ENCODE data around the gene PTPRM. TPM values are rescaled to one million over a fixed set of nuclear protein-coding genes. Genes with fewer than 3 reads are reported as not detected.

PTPRM gene
- total and polyA plus RNA-seq, 2 donors = 60.9 to 112 TPM

DNA sequence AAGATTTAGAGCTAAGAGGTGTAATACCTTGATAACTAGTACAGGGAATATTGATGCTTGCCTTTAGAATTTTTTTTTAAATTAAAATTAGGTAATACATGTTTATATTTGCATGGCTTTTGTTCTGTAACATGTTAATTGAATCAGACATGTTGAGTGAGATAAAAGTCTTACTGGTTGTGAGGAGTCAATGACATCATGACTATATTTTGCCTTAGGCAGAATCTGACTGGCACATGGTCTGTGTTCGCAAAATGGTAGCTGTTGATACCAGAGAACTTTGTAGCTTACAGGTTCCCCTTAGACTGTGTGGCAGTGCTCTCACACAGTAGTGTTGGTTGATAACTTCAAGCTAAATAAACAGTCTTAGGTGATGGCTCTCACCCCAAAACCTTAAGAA, 199.7 kb downstream of the PTPRM start:
- H3K4me3 ChIP-seq (ENCODE audit: low read depth, low read length) = no peak overlapping the region
- no peak for DNase-seq (ENCODE audit: extremely low spot score)
- peaks cover 4% of the 10 kb centered on the region for H3K4me1 ChIP-seq (ENCODE audit: insufficient read depth)
- no peak overlapping the region for H3K27ac ChIP-seq (ENCODE audit: low read depth)
- H3K36me3 ChIP-seq (ENCODE audit: insufficient read depth) = no peaks in the 10 kb centered on the region
- 97% methylated on average over 1 of the region's 1 CpG for WGBS

GRCh38 chr18:7770908-7771307, 203.8 kb downstream of the PTPRM start:
- Histone ChIP-seq H3K27ac (ENCODE audit: low read depth) (no peak overlapping the region), H3K4me1 (ENCODE audit: insufficient read depth) (no peaks in the 10 kb centered on the region), H3K4me3 (ENCODE audit: low read depth, low read length) (no peak overlapping the region), H3K36me3 (ENCODE audit: insufficient read depth) (peaks cover 2% of the 10 kb centered on the region)
- 30% methylated on average over 4 of the region's 4 CpGs for WGBS
- no peak for DNase-seq (ENCODE audit: extremely low spot score)

- Histone ChIP-seq H3K27ac (ENCODE audit: low read depth) (no peak overlapping the region), H3K36me3 (ENCODE audit: insufficient read depth) (peaks cover 2% of the 10 kb centered on the region), H3K4me1 (ENCODE audit: insufficient read depth) (no peaks in the 10 kb centered on the region), H3K4me3 (ENCODE audit: low read depth, low read length) (no peak overlapping the region)
- DNase-seq (ENCODE audit: extremely low spot score) = no peak
Observed at GRCh38 chr18:7772510-7772888, 205.4 kb downstream of the PTPRM start.

DNA sequence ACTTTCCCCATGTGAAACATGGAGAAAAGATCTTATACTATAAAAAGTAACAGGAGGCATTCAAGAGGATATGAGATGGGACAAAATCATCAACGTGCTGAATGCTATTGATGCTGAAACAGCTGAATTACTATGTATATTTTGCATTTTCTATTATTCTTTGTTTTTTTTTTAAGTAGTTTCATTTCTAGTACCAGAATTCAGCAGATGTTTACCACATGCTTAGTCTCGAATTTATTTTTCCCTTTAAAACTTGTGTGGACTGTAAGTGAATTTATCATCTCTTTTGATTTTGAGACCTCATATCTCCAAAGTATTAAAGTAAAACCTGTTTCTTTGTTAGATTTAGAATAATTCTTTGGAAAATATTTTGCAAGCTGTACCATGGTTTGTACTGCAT, 205.8 kb downstream of the PTPRM start:
- WGBS = 63% methylated on average over 2 of the region's 2 CpGs
- no peak overlapping the region for H3K4me3 ChIP-seq (ENCODE audit: low read depth, low read length)
- H3K27ac ChIP-seq (ENCODE audit: low read depth) = no peak overlapping the region
- no peak for DNase-seq (ENCODE audit: extremely low spot score)
- H3K36me3 ChIP-seq (ENCODE audit: insufficient read depth) = peaks cover 2% of the 10 kb centered on the region
- no peaks in the 10 kb centered on the region for H3K4me1 ChIP-seq (ENCODE audit: insufficient read depth)

GRCh38 chr18:7775128-7775527, 208.0 kb downstream of the PTPRM start:
- Histone ChIP-seq H3K36me3 (ENCODE audit: insufficient read depth) (peaks cover 2% of the 10 kb centered on the region), H3K27ac (ENCODE audit: low read depth) (no peak overlapping the region), H3K4me3 (ENCODE audit: low read depth, low read length) (no peak overlapping the region), H3K4me1 (ENCODE audit: insufficient read depth) (no peaks in the 10 kb centered on the region)
- WGBS = 79% methylated on average over 4 of the region's 4 CpGs
- no peak for DNase-seq (ENCODE audit: extremely low spot score)

- 89% methylated on average over 2 of the region's 2 CpGs for WGBS
- H3K36me3 ChIP-seq (ENCODE audit: insufficient read depth) = peaks cover 2% of the 10 kb centered on the region
- no peak for DNase-seq (ENCODE audit: extremely low spot score)
- no peaks in the 10 kb centered on the region for H3K4me1 ChIP-seq (ENCODE audit: insufficient read depth)
- H3K27ac ChIP-seq (ENCODE audit: low read depth) = no peak overlapping the region
- H3K4me3 ChIP-seq (ENCODE audit: low read depth, low read length) = no peak overlapping the region
Observed at GRCh38 chr18:7775843-7776242, 208.7 kb downstream of the PTPRM start.

- no peaks in the 10 kb centered on the region for H3K4me1 ChIP-seq (ENCODE audit: insufficient read depth)
- H3K27ac ChIP-seq (ENCODE audit: low read depth) = no peak overlapping the region
- no peak for DNase-seq (ENCODE audit: extremely low spot score)
- peaks cover 2% of the 10 kb centered on the region for H3K36me3 ChIP-seq (ENCODE audit: insufficient read depth)
- WGBS = 71% methylated on average over 7 of the region's 7 CpGs
- H3K4me3 ChIP-seq (ENCODE audit: low read depth, low read length) = no peak overlapping the region
Observed at GRCh38 chr18:7778181-7778580, 211.1 kb downstream of the PTPRM start.

GRCh38 chr18:7779211-7779610, 212.1 kb downstream of the PTPRM start:
- H3K4me1 ChIP-seq (ENCODE audit: insufficient read depth) = no peaks in the 10 kb centered on the region
- H3K27ac ChIP-seq (ENCODE audit: low read depth) = no peak overlapping the region
- no peak overlapping the region for H3K4me3 ChIP-seq (ENCODE audit: low read depth, low read length)
- DNase-seq (ENCODE audit: extremely low spot score) = no peak
- H3K36me3 ChIP-seq (ENCODE audit: insufficient read depth) = peaks cover 2% of the 10 kb centered on the region
- 92% methylated on average over 3 of the region's 3 CpGs for WGBS

- Histone ChIP-seq H3K36me3 (ENCODE audit: insufficient read depth) (no peaks in the 10 kb centered on the region), H3K4me1 (ENCODE audit: insufficient read depth) (no peaks in the 10 kb centered on the region), H3K27ac (ENCODE audit: low read depth) (no peak overlapping the region), H3K4me3 (ENCODE audit: low read depth, low read length) (no peak overlapping the region)
- no peak for DNase-seq (ENCODE audit: extremely low spot score)
- 98% methylated on average over 4 of the region's 4 CpGs for WGBS
Observed at GRCh38 chr18:7784171-7784570, 217.1 kb downstream of the PTPRM start.

GRCh38 chr18:7786569-7786968, 219.5 kb downstream of the PTPRM start:
- H3K36me3 ChIP-seq (ENCODE audit: insufficient read depth) = no peaks in the 10 kb centered on the region
- 96% methylated on average over 1 of the region's 1 CpG for WGBS
- DNase-seq (ENCODE audit: extremely low spot score) = no peak

GRCh38 chr18:7787339-7787738, 220.2 kb downstream of the PTPRM start:
- Histone ChIP-seq H3K36me3 (ENCODE audit: insufficient read depth) (no peaks in the 10 kb centered on the region), H3K4me1 (ENCODE audit: insufficient read depth) (no peaks in the 10 kb centered on the region), H3K27ac (ENCODE audit: low read depth) (no peak overlapping the region), H3K4me3 (ENCODE audit: low read depth, low read length) (no peak overlapping the region)
- no peak for DNase-seq (ENCODE audit: extremely low spot score)
- 93% methylated on average over 2 of the region's 2 CpGs for WGBS

More at GRCh38 chr18:7786569-7786968, 219.5 kb downstream of the PTPRM start:
- no peak overlapping the region for H3K4me3 ChIP-seq (ENCODE audit: low read depth, low read length)
- no peaks in the 10 kb centered on the region for H3K4me1 ChIP-seq (ENCODE audit: insufficient read depth)
- no peak overlapping the region for H3K27ac ChIP-seq (ENCODE audit: low read depth)

- Histone ChIP-seq H3K27ac (ENCODE audit: low read depth) (no peak overlapping the region), H3K4me1 (ENCODE audit: insufficient read depth) (no peaks in the 10 kb centered on the region), H3K36me3 (ENCODE audit: insufficient read depth) (no peaks in the 10 kb centered on the region), H3K4me3 (ENCODE audit: low read depth, low read length) (no peak overlapping the region)
- no peak for DNase-seq (ENCODE audit: extremely low spot score)
- 48% methylated on average over 5 of the region's 5 CpGs for WGBS
Observed at GRCh38 chr18:7789856-7790552, 222.9 kb downstream of the PTPRM start.

DNA sequence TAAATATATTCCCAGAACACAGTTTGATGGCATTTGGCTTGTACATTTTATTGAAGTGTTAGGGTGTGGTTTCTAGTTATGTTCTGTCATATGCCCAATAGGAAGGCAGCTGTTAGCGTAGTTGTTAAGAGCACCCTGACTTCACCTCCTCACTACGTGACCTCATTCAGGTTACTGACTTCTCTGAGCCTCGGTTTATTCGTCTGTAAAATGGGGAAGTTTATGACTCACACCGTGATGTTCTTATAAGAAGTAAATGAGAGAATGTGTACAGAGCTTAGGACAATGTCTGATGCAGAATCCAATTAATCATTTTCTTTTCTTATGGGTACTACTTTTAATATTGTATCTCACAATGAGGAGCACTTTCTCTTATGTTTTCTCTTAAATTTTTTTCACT, 226.0 kb downstream of the PTPRM start:
- Histone ChIP-seq H3K4me3 (ENCODE audit: low read depth, low read length) (no peak overlapping the region), H3K36me3 (ENCODE audit: insufficient read depth) (no peaks in the 10 kb centered on the region), H3K27ac (ENCODE audit: low read depth) (no peak overlapping the region), H3K4me1 (ENCODE audit: insufficient read depth) (no peaks in the 10 kb centered on the region)
- WGBS = 97% methylated on average over 5 of the region's 5 CpGs
- DNase-seq (ENCODE audit: extremely low spot score) = no peak

DNA sequence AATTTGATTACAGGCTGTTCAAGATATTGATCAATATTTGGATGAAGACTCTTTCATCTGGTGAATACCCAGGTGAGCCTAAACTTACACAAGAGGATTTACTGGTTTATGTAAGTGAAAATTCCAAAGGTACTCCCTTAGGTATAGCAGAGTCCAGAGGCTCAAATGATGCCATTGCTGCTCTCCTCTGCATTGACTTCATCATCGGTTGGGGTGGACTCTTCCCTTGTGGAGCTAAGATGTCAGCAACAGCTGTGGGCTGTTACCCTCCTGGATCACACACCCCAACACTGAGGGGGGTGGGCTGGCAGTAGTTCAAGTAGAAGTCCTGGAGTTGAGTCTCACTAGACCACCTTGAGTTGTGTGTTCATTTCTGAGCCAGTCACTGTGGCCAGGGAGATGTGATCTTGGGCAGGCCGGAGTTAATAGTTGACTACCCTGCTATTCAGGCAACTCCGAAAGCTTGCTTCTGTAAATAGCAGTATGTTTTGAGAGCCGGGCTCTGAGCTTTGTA, 236.9 kb downstream of the PTPRM start:
- Histone ChIP-seq H3K27ac (ENCODE audit: low read depth) (no peak overlapping the region), H3K4me1 (ENCODE audit: insufficient read depth) (no peaks in the 10 kb centered on the region), H3K36me3 (ENCODE audit: insufficient read depth) (no peaks in the 10 kb centered on the region), H3K4me3 (ENCODE audit: low read depth, low read length) (no peak overlapping the region)
- WGBS = 79% methylated on average over 4 of the region's 4 CpGs
- DNase-seq (ENCODE audit: extremely low spot score) = no peak

GRCh38 chr18:7805096-7805495, 238.0 kb downstream of the PTPRM start:
- DNase-seq (ENCODE audit: extremely low spot score) = no peak
- 96% methylated on average over 2 of the region's 2 CpGs for WGBS
- no peak overlapping the region for H3K4me3 ChIP-seq (ENCODE audit: low read depth, low read length)
- H3K36me3 ChIP-seq (ENCODE audit: insufficient read depth) = no peaks in the 10 kb centered on the region
- H3K4me1 ChIP-seq (ENCODE audit: insufficient read depth) = no peaks in the 10 kb centered on the region
- H3K27ac ChIP-seq (ENCODE audit: low read depth) = no peak overlapping the region

Data from urinary bladder (tissue), 4 donors.